Hepatocyte (in vitro differentiated cells): ENCODE measurements around the gene RBBP6. TPM values are rescaled to one million over a fixed set of nuclear protein-coding genes. Genes with fewer than 3 reads are reported as not detected.

ENCODE experiments used
- DNase-seq: peaks from one replicate; pipeline ENCODE4 v3.0.0-alpha.2; 2016; ENCODE audit warnings: low spot score
- H2AFZ ChIP-seq: fragments of 200-600 bp; sonication (generic); 2 replicates; pipeline ENCODE4 v1.6.0; 2016; ENCODE audit warnings: antibody characterized with exemption, mild to moderate bottlenecking
- H3K27ac ChIP-seq: fragments of 200-600 bp; sonication (generic); 2 replicates; pipeline ENCODE4 v1.5.1; 2016; ENCODE audit warnings: mild to moderate bottlenecking
- H3K27me3 ChIP-seq: fragments of 200-600 bp; sonication (generic); 2 replicates; pipeline ENCODE4 v1.6.1; 2016
- H3K36me3 ChIP-seq: fragments of 200-600 bp; sonication (generic); replicated peaks from 2 replicates; pipeline ENCODE4 v1.5.1; 2016; ENCODE audit warnings: low read depth; ENCODE audit not compliant: insufficient read depth
- H3K4me1 ChIP-seq: fragments of 200-600 bp; sonication (generic); 2 replicates; pipeline ENCODE4 v1.5.1; 2016; ENCODE audit warnings: mild to moderate bottlenecking, moderate library complexity; ENCODE audit not compliant: insufficient read depth
- H3K4me2 ChIP-seq: fragments of 200-600 bp; sonication (generic); 2 replicates; pipeline ENCODE4 v1.6.0; 2016
- H3K4me3 ChIP-seq: fragments of 200-600 bp; sonication (generic); 2 replicates; pipeline ENCODE4 v1.5.1; 2016; ENCODE audit warnings: mild to moderate bottlenecking
- H3K79me2 ChIP-seq: fragments of 200-600 bp; sonication (generic); 2 replicates; pipeline ENCODE4 v1.6.0; 2017; ENCODE audit warnings: mild to moderate bottlenecking
- H3K9me2 ChIP-seq: fragments of 200-600 bp; sonication (generic); replicated peaks from 2 replicates; pipeline ENCODE4 v1.6.0; 2017; ENCODE audit warnings: mild to moderate bottlenecking; ENCODE audit not compliant: insufficient read depth
- H3K9me3 ChIP-seq: fragments of 200-600 bp; sonication (generic); 2 replicates; pipeline ENCODE4 v1.5.1; 2016; ENCODE audit warnings: low read depth, mild to moderate bottlenecking
- H4K20me1 ChIP-seq: fragments of 200-600 bp; sonication (generic); 2 replicates; pipeline ENCODE4 v1.6.0; 2016; ENCODE audit warnings: mild to moderate bottlenecking; ENCODE audit not compliant: insufficient read depth, poor library complexity, severe bottlenecking
- CTCF ChIP-seq: fragments of 200-600 bp; sonication (generic); IDR thresholded peaks from 2 replicates; pipeline ENCODE4 v1.5.1; 2016; ENCODE audit warnings: antibody characterized with exemption, mild to moderate bottlenecking; ENCODE audit not compliant: poor library complexity
- EZH2 ChIP-seq: fragments of 200-600 bp; sonication (generic); IDR thresholded peaks from 2 replicates; pipeline ENCODE4 v1.6.1; 2016; ENCODE audit warnings: antibody characterized with exemption, mild to moderate bottlenecking, borderline replicate concordance
- EZH2phosphoT487 ChIP-seq: fragments of 200-600 bp; sonication (generic); IDR thresholded peaks from one replicate; pipeline ENCODE4 v1.6.1; 2018; ENCODE audit warnings: antibody characterized with exemption, mild to moderate bottlenecking, low read depth, moderate library complexity; ENCODE audit not compliant: unreplicated experiment, severe bottlenecking
- WGBS: methylation state at CpG from one replicate; pipeline ENCODE4 v1.1.6; 2016; ENCODE audit warnings: low lambda C conversion rate; ENCODE audit errors: missing lambda C conversion rate; 5-methylcytosine and 5-hydroxymethylcytosine counted together
- polyA plus RNA-seq: library from polyadenylated mRNA; unstranded; fragments of >200 nt; fragmentation: Nextera tagmentation; extraction: Ambion mirVana; gene quantifications from 2 replicates; pipeline ENCODE4 v1.2.1, GENCODE V29; 2016
- total RNA-seq: library from RNA; depleted of rRNA; stranded (reverse); fragments of >200 nt; gene quantifications from 2 replicates; pipeline ENCODE4 v1.2.3, GENCODE V29; 2014

The RBBP6 gene
- total and polyA plus RNA-seq, 2 experiments from 2014 or later: 43.7 to 45.6 TPM

- no peaks in the 10 kb centered on the region for H3K27me3 ChIP-seq
- H3K9me3 ChIP-seq: no peaks in the 10 kb centered on the region
- H3K36me3 ChIP-seq: no peaks in the 10 kb centered on the region
- no peaks in the 10 kb centered on the region for H3K79me2 ChIP-seq
- no peak for TF ChIP-seq EZH2phosphoT487
- no peak for TF ChIP-seq EZH2
- no peak for TF ChIP-seq CTCF
- no peaks in the 10 kb centered on the region for H3K4me1 ChIP-seq
- H3K4me3 ChIP-seq: no peak overlapping the region
- no peak overlapping the region for H3K27ac ChIP-seq
- no peaks in the 10 kb centered on the region for H3K9me2 ChIP-seq
- 92% methylated on average over 8 of the region's 8 CpGs for WGBS
- H4K20me1 ChIP-seq: no peaks in the 10 kb centered on the region
- H3K4me2 ChIP-seq: no peak overlapping the region
- no peak overlapping the region for H2AFZ ChIP-seq
- no peak for DNase-seq
Observed at GRCh38 chr16:24598777-24599437, 59.5 kb downstream of the RBBP6 start.

- WGBS: 38% methylated on average over 4 of the region's 4 CpGs
- Histone ChIP-seq H3K4me1 (peaks cover 10% of the 10 kb centered on the region), H3K9me3 (no peaks in the 10 kb centered on the region), H3K4me2 (peak overlapping the region; percentile 81), H2AFZ (peak overlapping the region; percentile 76), H3K79me2 (no peaks in the 10 kb centered on the region), H4K20me1 (no peaks in the 10 kb centered on the region), H3K4me3 (no peak overlapping the region), H3K9me2 (no peaks in the 10 kb centered on the region), H3K27ac (no peak overlapping the region), H3K36me3 (no peaks in the 10 kb centered on the region), H3K27me3 (peaks cover 37% of the 10 kb centered on the region)
- DNase-seq: no peak
- TF ChIP-seq EZH2: no peak
- TF ChIP-seq CTCF: no peak
- no peak for TF ChIP-seq EZH2phosphoT487
Observed at GRCh38 chr16:24609417-24609739, 70.0 kb downstream of the RBBP6 start.

GRCh38 chr16:24609740-24610415 is 70.5 kb downstream of the RBBP6 start:
- H3K4me3 ChIP-seq: no peak overlapping the region

More at GRCh38 chr16:24609740-24610415, 70.5 kb downstream of the RBBP6 start:
- Histone ChIP-seq H4K20me1 (no peaks in the 10 kb centered on the region), H2AFZ (peak overlapping the region; percentile 76), H3K79me2 (no peaks in the 10 kb centered on the region), H3K9me2 (no peaks in the 10 kb centered on the region), H3K9me3 (no peaks in the 10 kb centered on the region), H3K27ac (no peak overlapping the region), H3K4me1 (peaks cover 10% of the 10 kb centered on the region), H3K36me3 (no peaks in the 10 kb centered on the region), H3K4me2 (peak overlapping the region; percentile 81), H3K27me3 (peaks cover 37% of the 10 kb centered on the region)
- WGBS: 9% methylated on average over 21 of the region's 22 CpGs
- TF ChIP-seq EZH2phosphoT487: no peak
- peak; percentile 16 for TF ChIP-seq EZH2
- no peak for TF ChIP-seq CTCF
- peak; percentile 74 for DNase-seq
